GM21528 (cell line): ENCODE measurements around the gene GRB10.

Experiments
- ATAC-seq: cut with Tn5 transposase; IDR thresholded peaks from one replicate; pipeline ENCODE4 v1.9.1; 2021; ENCODE audit warnings: mild to moderate bottlenecking, moderate library complexity; ENCODE audit not compliant: unreplicated experiment, low FRiP score

Gene GRB10

DNA sequence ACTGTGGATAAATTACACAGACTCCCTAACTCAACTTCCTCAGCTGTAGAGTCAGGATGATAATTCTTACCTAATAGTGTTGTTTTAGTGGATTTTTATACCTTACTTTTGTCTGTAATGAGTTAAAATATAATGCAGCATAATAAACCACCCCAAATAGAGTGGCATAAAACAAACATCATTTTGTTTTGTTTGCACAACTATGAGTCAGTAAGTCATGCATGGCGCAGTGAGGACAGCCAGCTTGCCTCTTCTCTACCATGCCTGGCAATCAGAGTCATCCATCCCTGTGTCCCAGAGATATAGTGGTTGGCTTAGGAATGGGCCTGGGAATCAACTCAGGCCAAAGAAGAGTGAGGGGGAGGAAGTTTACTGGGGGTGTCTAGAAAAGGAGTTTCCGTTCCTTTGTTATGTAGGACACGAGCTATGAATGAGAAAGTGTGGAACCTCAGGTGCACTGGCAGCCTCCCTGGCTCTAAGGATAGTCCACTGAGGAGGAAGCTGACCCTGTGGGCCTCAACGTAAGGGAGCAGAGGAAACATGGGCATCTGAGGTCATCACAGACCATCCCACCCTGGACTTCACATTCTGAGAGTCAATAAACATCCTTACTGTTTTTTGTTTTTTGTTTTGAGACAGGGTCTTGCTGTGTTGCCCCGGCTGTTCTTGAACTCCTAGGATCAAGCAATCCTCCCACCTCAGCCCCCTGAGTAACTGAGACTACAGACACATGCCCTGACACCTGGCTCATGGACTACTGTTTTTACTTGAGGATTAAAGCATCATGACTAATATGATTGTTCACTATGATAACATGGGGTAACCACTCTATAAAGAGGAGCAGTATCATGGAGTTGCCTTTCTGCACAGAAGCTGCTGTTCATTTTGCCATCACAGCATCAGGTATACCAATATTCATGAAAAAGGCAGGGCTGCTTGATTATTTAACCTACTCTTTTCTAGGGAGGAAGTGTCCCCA, 21.0 kb upstream of the GRB10 start:
- no peak for ATAC-seq

DNA sequence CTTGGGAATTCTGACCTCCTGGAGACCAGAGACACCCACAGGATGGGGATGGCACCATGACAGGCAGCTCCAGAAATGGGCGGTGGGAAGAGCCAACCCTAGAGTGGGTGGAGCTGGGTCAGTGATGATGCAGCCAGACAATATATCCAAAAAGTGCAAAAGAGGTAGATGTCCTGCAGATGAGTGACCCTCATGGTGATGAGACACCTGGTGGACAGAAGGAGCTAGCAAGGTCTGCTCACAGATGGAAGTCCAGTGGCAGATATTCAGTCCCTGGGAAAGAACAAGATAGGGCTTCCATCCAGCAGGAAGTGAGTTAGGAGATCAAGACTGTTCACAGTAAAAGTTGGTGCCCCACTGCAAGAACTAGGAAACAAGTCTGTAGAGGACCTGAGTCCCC, 19.2 kb upstream of the GRB10 start:
- ATAC-seq, result no peak

DNA sequence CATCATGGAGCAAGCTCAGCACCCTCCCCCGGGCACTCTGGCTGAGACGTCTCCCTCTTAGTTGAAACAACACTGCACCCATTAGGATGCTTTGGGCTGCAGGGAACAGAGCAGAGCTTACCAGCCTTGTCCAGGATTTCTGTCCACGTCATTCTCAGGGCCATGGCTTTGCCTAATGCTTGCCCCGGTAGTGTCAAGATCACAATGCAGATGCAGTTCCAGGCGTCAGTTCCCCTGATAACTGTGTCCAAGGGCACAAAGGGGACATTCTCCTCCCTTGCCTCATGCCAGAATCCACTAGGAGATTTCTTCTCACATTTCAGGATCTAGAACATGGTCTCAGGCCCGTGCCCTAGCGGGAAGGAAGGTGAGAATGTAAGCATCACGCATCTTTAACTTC, 17.2 kb upstream of the GRB10 start:
- no peak for ATAC-seq

DNA sequence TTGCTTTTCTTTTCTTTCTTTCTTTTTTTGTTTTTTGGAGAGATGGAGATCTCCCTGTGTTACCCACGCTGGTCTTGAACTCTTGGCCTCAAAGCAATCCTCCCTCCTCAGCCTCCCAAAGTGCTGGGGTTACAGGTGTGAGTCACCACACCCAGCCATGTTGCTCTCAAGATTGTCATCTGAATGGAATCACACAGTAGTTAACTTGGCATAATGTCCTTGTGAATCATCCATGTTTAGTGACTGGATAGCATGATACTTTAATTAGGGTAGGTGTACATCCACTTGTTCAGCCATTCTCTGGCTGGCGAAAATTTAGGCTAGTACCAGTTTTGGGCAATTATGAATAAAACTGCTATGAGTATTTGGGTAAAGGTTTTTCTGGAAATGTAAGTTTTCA, 15.4 kb upstream of the GRB10 start:
- ATAC-seq, result no peak

DNA sequence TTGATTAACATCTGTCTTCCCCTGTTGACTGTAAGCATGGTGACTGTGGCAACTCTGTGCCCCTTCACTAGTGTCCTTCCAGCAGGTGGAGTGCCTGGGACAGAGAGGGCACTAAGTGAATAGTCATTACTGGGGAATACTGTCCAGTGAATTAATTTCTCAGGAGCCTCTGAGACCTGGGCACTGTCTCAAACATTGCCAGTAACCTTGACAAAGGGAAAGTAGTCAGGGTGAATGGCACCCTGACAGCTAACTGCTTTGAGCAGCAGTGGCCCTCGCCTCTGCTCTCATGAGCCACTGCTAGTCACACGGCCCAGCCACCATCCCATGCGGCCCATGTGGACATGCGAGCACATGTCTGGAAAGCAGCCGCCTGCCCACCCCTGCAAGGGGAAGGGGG, 13.1 kb upstream of the GRB10 start:
- ATAC-seq, result no peak

DNA sequence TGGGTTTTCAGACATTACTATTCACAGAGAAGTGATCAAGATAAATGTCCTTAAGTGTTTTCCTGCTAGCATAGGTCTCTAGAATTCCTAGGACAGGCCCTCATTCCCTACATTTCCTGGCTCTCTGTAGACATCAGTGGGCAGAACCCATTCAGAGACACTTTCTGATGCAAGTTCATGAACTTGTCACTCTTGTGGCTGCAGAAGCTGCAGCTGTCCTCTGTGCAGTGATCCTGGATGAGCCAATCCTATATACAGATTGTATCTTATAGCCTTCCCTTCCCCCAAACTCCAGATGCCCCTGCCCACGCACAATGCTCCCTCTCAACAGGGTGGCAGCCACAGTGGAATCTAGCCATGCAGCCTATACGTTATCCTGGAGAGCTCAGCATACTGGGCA, 12.6 kb upstream of the GRB10 start:
- ATAC-seq, result no peak

DNA sequence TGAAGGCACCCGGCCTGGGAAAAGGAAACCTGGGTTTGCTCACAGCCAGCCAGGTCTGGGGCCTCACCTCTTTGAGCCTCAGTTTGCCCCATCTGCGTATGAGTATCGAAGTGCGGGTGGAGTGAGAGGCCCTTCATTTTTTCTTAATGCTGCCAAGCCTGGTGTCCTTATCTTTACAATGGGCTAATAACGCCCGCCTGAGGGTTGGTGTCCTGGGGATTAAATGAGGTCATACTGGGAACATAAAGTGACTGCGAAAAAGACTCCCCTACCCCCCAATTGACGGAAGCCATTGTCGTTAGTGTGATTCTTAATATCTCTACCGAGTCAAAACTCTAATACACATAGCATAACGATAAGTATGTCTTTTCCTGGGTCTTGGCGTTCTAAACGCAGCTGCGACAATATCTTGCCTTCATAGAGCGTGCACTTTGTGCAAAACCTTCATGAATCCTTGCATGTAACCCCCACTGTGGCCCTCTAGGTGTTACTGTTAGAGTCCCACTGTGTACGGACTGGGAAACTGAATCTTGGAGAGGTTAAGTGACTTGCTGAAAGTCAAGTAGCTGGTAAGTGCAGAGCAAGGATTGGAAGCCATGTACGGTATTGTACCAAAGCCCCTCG, 11.4 kb upstream of the GRB10 start:
- ATAC-seq, result no peak

DNA sequence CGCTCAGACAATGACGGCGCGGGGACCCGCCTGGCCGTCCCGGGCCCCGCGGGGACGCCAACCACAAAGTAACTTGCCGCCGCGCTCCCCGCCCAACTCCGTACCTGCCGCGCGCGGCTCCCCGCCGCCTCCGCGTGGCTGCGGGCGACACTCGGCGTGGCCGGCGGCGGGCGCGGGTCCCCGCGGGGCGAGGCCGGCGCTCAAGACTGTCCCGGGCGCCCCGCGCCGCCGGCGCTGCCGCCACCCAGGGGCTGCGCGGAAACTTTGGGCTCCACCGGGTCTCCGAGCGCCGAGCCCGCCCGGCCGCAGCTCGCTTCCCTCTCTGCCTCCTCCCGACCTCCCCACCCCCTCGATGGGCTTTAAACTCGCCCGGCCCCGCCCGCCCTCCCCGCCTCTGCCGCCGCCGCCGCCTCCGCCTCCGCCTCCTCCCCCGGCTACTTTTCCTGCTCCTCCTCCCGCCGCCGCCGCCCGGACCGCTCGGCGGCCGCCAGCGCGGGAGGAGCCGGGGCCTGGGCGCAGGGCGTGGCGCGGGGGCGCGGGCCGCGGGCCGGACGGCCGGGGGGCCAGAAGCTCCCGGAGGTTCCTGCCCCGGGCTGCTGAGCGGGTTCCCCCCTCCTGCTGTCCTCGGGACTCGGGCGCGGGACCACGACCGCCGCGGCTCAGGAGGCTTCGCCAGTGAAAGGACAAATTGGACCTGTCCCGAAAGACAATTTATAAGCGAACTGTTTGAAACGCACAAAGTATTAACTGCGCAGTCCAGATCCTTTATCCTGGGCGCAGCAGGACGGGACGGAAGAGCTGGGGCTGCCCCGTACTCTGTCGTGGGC, 10.6 kb upstream of the GRB10 start:
- no peak for ATAC-seq

DNA sequence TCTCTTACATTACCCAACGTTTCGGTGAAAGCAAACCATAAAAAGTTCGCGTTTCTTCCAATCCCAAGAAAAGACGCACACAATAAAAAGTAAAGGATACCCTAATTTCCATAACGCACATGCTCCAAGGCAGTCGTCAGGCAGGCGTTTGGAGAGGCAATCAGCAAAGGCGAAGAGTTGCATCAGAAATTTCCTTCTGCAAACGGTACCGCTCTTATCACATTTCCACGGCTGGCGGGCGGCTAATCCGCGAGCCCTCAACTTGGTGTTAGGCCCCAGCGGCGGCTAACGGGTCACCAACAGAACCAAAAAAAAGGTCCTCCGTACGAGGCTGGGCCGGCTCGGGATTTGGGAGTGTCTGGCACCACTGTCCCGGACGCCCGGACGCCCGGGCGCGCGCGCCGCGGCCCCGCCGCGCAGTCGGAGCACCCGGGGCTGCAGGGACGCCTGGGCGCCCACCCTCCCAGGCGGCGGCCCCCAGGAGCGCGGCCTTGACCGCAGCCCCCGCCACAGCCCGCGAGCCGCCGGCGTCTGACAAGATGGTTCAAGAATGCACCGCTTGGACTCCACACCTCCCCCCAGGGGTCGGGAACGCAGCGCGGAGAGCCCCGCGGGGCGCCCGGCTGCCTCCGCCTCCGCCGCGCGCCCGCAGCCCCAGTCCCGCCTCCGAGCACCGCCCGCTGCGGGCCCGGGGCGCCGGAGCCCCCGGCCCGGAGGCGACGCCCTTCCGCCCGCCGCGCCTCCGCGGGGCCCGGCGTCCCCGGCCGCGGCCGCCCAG, 9.8 kb upstream of the GRB10 start:
- no peak for ATAC-seq

DNA sequence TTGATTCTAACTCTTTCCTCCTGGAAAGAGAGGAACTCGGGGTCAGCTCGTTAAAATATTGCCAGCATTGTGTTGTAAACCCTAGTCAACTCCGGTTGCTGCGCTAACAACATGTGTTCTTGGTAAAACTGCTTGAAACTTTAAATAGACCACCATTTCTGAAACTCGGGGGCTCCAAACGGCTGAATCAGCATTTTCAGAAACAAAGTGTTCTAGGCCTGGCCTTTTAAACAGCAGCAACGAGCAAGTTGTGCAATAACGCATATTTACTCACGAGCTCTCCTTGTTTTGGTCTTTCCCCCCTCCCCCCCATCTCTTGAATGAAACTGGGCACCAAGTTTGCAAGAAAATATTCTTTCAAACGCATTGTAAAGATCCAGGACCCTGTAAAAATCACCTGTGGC, 9.2 kb upstream of the GRB10 start:
- no peak for ATAC-seq

DNA sequence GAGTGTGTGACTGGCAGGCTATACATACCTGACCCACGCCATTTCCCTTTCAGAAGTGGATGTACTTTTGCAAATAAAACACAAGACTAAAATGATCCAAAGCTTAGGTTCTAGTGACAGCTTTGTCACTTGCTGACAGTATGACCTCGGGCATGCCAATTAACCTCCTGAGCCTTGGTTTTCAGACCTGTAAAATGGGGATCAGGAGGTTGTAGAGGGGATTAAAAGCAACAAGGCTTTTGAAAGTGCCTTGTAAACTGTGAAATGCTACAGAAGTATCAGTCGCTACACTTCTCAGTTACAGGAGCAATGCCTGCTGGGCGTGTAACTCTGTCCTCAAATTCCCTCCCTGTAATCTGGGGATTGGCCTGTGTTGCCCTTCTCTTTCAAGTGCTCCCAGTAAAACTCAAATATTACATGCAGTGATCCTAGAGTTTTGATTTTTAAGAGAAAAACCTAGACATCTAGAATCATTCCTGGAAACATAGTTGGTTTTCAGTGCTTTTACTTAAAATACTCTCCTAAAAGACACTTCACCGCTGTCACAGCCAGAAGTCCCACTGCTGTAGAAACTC, 8.8 kb upstream of the GRB10 start:
- ATAC-seq, result no peak

DNA sequence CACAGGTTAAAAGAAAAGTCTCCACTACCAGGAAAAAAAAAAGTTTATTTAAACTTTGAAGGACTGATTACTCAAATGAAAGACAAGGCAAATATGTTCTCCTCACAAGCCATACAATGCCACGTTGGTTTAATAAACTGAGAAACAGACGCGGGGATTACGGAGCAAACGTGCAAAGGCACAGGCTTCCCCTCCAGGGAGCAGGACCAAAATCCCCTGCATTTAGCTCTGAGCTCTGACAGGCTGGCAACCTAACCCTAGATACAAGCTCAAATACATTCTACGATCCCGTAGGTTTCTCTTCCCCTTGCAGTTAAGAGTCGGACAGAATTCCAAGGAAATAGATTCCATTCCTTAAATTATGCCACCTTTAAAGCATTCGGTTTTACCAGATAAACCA, 7.7 kb upstream of the GRB10 start:
- ATAC-seq, result no peak

DNA sequence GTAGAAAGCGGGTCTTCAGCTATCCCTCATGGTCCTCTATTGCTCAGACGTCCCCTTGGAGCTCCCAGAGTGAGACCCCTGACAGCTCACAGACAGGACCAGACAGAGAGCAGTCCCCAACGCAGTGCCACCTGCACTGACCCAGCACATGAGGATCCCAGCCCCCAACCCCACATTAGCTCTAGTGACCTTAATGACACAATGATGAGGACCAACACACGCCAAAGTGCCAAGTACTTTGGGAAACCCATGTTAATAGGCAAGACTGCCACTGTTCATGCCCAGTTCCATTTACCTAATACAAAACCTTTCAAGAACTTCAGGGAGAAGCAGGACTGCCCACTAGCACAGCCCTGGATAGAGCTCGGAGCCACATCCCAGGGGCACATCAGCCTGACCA, 5.7 kb upstream of the GRB10 start:
- no peak for ATAC-seq

DNA sequence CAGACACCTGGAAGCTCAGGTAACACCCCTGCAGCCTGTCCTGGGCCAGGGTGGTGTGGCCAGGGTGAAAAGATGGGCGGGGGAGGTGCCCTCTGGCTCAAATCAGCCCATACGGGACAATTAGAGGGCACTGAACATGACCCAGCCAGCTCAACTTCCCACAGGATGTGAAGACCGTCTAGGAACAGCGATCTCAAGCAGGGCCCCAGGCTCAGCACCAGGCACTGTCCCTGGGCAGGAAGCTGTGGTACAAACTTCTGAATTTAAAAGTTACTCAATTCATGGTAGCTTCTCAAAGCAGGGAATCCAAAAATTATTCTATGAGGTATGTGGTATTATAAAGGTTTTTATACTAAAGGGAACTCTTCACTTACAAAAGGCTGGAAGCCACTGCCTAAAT, 5.1 kb upstream of the GRB10 start:
- ATAC-seq, result no peak

DNA sequence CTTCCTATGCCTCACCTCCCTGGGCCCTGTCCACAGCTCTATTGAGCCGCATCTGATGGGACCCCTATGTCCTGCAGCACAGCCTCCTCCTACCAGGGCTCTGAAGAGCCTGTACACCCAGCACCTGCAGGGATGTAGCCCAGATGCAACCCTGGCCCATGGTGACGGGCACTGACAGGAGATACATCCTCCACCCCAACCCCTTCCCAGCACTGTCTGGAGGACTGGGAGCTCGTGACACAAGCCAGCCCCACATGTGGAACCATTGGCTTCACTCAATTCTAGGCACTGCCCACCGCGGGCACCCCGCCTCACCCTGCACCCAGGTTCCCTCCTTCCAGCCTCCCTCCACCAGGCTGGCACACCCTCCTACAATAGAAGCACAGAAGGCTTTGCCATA, 2.6 kb upstream of the GRB10 start:
- ATAC-seq, result no peak

DNA sequence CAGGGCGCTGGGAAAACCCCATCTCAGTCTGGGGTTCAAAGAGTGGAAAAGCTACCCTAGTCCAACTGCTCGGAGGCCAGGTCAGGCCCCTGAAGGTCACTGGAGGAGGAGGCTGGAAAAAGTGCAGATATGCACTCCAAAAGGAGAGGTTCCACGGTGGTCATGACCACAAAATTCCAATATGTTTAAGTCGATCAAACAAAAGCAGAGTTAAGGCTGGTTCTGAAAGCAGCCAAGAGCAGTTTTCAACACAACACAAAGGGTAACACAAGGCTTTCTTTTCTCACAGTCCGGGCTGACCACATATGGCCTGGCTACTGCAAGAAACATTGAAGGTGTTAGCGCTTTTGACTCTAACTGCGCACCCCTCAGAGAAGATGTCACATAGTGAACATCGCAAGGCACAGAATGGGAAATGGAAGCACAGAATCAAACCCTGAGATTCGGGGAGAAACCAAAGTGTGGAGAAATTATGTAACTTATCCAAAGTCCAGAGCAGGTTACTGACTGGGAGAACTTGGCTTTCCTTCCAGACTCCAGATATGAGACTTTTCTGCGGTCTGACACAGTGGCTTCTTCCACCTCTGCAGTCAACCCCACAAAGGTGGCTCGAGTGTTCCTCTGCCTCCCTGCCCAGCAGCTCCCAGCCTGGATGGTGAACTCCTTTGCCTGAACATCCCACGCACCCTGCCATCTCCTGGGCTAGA, 1.3 kb upstream of the GRB10 start:
- ATAC-seq, result no peak

DNA sequence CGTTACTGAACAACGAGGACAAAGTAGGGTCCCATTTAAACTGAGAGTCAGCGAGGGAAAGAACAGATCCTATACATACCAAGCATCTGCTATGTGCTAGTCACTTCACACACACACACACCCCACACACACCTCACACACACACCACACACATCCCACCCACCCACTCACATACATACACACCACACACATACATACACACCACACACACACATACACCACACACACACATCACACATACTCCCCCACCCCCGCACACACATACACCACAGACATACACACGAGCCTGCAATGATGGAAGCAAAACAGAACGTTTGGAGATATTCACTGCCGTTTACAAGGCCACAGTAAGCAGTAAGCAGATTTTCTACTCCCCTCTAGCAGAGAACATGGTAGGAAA, 607 bp upstream of the GRB10 start:
- ATAC-seq, result no peak

DNA sequence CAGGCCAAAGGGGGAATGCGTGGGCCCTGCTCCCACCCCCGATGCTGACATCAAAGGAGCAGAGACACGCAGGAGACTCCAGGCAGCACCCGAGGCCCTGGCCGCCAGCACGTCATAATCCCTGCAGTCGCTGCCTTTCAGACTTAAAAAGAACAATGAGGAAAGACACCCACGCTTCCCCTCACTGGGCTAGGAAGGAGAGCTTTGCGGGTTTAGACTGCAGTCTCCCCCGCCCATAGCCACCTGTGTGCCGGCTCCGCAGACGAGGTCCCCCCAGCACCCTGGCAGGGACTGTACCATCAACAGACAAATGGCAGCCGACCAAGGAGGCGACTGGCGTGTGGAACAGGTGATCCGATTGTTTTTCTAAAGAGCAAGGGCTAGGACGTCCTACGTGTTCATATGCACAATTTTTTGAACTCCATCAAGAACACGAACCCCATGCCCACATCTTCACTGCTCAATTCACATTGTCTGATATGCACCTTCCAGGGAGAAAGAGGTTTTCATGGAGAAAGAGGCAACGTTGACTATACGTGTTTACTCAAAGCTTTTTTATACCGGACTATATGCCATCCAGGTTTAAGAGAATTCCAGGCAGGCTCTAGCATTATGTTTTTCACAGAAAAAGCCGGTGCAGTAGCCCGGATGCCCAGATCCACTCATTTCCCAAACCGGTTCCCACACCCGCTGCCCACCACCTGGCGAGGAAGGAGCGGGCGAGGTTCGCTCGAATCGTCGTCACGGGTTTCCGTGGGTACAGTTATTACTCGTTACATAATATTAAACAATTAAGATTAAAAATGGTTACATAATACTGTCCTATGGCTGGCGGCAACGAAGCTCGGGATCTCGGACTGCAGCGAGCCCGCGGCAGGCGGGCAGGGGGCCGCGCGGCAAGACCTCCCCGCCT, 1.1 kb downstream of the GRB10 start:
- ATAC-seq, result no peak
